MM.1S (cell line): ENCODE data around the gene ITCH.

Experiments used
- DNase-seq: peaks from one replicate; pipeline ENCODE4 v3.0.0-alpha.2; 2015
- H2AFZ ChIP-seq: fragments of 300-600 bp; sonication (generic); 2 replicates; pipeline ENCODE4 v1.6.0; 2016; ENCODE audit warnings: antibody characterized with exemption, low read length
- H3F3A ChIP-seq: fragments of 300-600 bp; sonication (generic); 2 replicates; pipeline ENCODE4 v1.6.1; 2016; ENCODE audit warnings: mild to moderate bottlenecking, antibody characterized with exemption, low read length, moderate library complexity, mixed read lengths; ENCODE audit not compliant: insufficient read depth
- H3K27ac ChIP-seq: fragments of 300-600 bp; sonication (generic); 2 replicates; pipeline ENCODE4 v1.5.1; 2016; ENCODE audit warnings: mild to moderate bottlenecking, low read length
- H3K27me3 ChIP-seq: fragments of 300-600 bp; sonication (generic); replicated peaks from 2 replicates; pipeline ENCODE4 v1.6.0; 2016; ENCODE audit warnings: low read length; ENCODE audit not compliant: insufficient read depth
- H3K36me3 ChIP-seq: fragments of 300-600 bp; sonication (generic); replicated peaks from 2 replicates; pipeline ENCODE4 v1.6.1; 2016; ENCODE audit warnings: mild to moderate bottlenecking, low read length, mixed read lengths; ENCODE audit not compliant: insufficient read depth
- H3K4me1 ChIP-seq: fragments of 300-600 bp; sonication (generic); 2 replicates; pipeline ENCODE4 v1.6.1; 2016; ENCODE audit warnings: low read length, mixed read lengths
- H3K4me2 ChIP-seq: fragments of 300-600 bp; sonication (generic); 2 replicates; pipeline ENCODE4 v1.6.0; 2016; ENCODE audit warnings: low read depth, low read length
- H3K4me3 ChIP-seq: fragments of 300-600 bp; sonication (generic); 2 replicates; pipeline ENCODE4 v1.5.1; 2016; ENCODE audit warnings: low read length, mixed read lengths
- H3K79me2 ChIP-seq: fragments of 300-600 bp; sonication (generic); 2 replicates; pipeline ENCODE4 v1.6.1; 2016; ENCODE audit warnings: mixed run types, low read length, mixed read lengths
- H3K9ac ChIP-seq: fragments of 300-600 bp; sonication (generic); 2 replicates; pipeline ENCODE4 v1.6.1; 2016; ENCODE audit warnings: low read length, mixed read lengths
- H3K9me2 ChIP-seq: fragments of 300-600 bp; sonication (generic); replicated peaks from 2 replicates; pipeline ENCODE4 v1.6.1; 2016; ENCODE audit warnings: mild to moderate bottlenecking, low read length, mixed read lengths; ENCODE audit not compliant: insufficient read depth
- H3K9me3 ChIP-seq: fragments of 300-600 bp; sonication (generic); replicated peaks from 2 replicates; pipeline ENCODE4 v1.6.1; 2016; ENCODE audit warnings: mild to moderate bottlenecking, low read length, mixed read lengths; ENCODE audit not compliant: insufficient read depth
- H4K20me1 ChIP-seq: fragments of 300-600 bp; sonication (generic); 2 replicates; pipeline ENCODE4 v1.6.1; 2016; ENCODE audit warnings: mild to moderate bottlenecking, low read length, moderate library complexity, mixed read lengths; ENCODE audit not compliant: insufficient read depth
- EZH2 ChIP-seq: fragments of 300-600 bp; sonication (generic); optimal IDR thresholded peaks from 2 replicates; pipeline ENCODE3; 2017; ENCODE audit warnings: low read depth, mild to moderate bottlenecking, antibody characterized with exemption, low read length, mixed read lengths
- EZH2phosphoT487 ChIP-seq: fragments of 300-600 bp; sonication (generic); IDR thresholded peaks from 2 replicates; pipeline ENCODE4 v1.6.1; 2018; ENCODE audit warnings: antibody characterized with exemption, low read length
- TF ChIP-seq, protein P1 (sequence below): fragments of 300-600 bp; sonication (generic); IDR thresholded peaks from 2 replicates; pipeline ENCODE4 v1.5.1; 2016; ENCODE audit warnings: antibody characterized with exemption, low read length, mixed read lengths

ITCH gene

DNA sequence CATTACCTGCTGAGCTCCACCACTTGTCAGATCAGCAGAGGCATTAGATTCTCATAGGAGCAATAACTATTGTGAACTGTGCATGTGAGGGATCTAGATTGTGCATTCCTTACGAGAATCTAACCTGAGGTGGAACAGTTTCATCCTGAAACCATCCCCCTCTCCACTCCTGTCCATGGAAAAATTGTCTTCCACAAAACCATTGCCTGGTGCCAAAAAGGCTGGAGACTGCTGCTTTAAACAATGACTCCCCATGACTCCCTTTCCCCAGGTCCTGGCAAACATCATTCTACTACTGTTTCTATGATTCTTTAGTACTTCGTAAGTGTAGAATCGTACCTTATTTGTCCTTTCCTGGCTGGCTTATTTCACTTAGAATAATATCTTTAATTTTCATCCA lies 143.4 kb downstream of the ITCH start:
- Histone ChIP-seq H3K9me3 (no peaks in the 10 kb centered on the region), H3K9ac (no peak overlapping the region), H3K4me3 (no peak overlapping the region), H3K36me3 (no peaks in the 10 kb centered on the region; the same call in 1 of the 2 replicates), H2AFZ (no peak overlapping the region), H3K9me2 (no peaks in the 10 kb centered on the region), H3K4me2 (no peak overlapping the region), H3K27ac (no peak overlapping the region), H3K4me1 (no peaks in the 10 kb centered on the region), H4K20me1 (no peaks in the 10 kb centered on the region), H3K79me2 (no peaks in the 10 kb centered on the region; the same call in 1 of the 2 replicates), H3K27me3 (no peaks in the 10 kb centered on the region), H3F3A (no peaks in the 10 kb centered on the region)
- TF ChIP-seq EZH2phosphoT487 (no peak), EZH2 (no peak)
- TF ChIP-seq, protein P1, sequence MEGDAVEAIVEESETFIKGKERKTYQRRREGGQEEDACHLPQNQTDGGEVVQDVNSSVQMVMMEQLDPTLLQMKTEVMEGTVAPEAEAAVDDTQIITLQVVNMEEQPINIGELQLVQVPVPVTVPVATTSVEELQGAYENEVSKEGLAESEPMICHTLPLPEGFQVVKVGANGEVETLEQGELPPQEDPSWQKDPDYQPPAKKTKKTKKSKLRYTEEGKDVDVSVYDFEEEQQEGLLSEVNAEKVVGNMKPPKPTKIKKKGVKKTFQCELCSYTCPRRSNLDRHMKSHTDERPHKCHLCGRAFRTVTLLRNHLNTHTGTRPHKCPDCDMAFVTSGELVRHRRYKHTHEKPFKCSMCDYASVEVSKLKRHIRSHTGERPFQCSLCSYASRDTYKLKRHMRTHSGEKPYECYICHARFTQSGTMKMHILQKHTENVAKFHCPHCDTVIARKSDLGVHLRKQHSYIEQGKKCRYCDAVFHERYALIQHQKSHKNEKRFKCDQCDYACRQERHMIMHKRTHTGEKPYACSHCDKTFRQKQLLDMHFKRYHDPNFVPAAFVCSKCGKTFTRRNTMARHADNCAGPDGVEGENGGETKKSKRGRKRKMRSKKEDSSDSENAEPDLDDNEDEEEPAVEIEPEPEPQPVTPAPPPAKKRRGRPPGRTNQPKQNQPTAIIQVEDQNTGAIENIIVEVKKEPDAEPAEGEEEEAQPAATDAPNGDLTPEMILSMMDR, result no peak
- no peak for DNase-seq

DNA sequence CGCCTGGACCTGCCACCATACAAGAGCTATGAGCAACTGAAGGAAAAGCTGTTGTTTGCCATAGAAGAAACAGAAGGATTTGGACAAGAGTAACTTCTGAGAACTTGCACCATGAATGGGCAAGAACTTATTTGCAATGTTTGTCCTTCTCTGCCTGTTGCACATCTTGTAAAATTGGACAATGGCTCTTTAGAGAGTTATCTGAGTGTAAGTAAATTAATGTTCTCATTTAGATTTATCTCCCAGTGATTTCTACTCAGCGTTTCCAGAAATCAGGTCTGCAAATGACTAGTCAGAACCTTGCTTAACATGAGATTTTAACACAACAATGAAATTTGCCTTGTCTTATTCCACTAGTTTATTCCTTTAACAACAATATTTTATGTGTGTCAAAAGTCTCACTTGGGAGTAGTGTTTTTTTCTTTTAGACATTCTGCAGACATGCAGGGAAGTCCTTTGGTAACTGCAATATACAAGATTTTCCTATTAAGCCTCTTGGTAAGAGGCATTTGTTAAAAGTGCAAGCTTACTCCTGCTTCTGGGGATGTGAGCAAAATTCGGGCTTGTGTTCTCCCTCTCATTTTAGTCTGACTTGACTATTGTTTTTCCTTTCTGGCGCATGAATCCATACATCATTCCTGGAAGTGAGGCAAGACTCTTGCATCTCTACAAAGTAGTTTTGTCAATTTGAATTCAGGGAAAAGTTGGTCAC lies 144.8 kb downstream of the ITCH start:
- no peaks in the 10 kb centered on the region for H3K27me3 ChIP-seq
- H3K4me2 ChIP-seq, result no peak overlapping the region
- no peaks in the 10 kb centered on the region for H4K20me1 ChIP-seq
- no peak overlapping the region for H2AFZ ChIP-seq
- H3K4me3 ChIP-seq, result no peak overlapping the region
- no peak overlapping the region for H3K27ac ChIP-seq
- H3K9me2 ChIP-seq, result no peaks in the 10 kb centered on the region
- no peaks in the 10 kb centered on the region for H3K9me3 ChIP-seq
- no peak overlapping the region for H3K9ac ChIP-seq
- H3F3A ChIP-seq, result no peaks in the 10 kb centered on the region
- TF ChIP-seq, protein P1, result no peak
- TF ChIP-seq EZH2phosphoT487 (no peak), EZH2 (no peak)
- DNase-seq, result no peak
- no peaks in the 10 kb centered on the region; the same call in 1 of the 2 replicates for H3K36me3 ChIP-seq
- H3K4me1 ChIP-seq, result no peaks in the 10 kb centered on the region
- H3K79me2 ChIP-seq, result no peaks in the 10 kb centered on the region; the same call in 1 of the 2 replicates

DNA sequence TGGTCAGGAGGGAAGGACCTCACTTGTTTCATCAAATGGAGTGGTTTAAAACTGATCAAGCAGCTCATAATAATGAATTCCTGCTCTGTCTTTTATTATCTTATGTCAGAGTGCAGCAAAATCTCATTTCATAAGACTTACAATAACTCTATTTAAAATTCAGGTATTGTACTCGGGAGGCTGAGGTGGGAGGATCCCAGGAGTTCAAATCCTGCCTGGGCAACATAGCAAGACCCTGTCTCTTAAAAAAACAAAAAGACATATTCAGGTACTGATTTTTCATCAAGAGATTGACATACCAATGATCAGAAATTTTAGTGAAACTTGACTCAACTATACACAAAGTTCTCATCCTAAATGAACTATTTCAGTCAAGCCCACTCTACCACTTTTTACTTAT lies 147.5 kb downstream of the ITCH start:
- H3K9me2 ChIP-seq, result no peaks in the 10 kb centered on the region
- no peaks in the 10 kb centered on the region; the same call in 1 of the 2 replicates for H3K79me2 ChIP-seq
- no peak overlapping the region for H3K9ac ChIP-seq
- H2AFZ ChIP-seq, result no peak overlapping the region
- H3K36me3 ChIP-seq, result no peaks in the 10 kb centered on the region; the same call in 1 of the 2 replicates
- peaks cover 8% of the 10 kb centered on the region; the same call in 1 of the 2 replicates for H3K4me1 ChIP-seq
- H3F3A ChIP-seq, result peaks cover 15% of the 10 kb centered on the region
- H4K20me1 ChIP-seq, result no peaks in the 10 kb centered on the region
- H3K27me3 ChIP-seq, result no peaks in the 10 kb centered on the region
- DNase-seq, result no peak
- no peaks in the 10 kb centered on the region for H3K9me3 ChIP-seq
- H3K4me2 ChIP-seq, result no peak overlapping the region
- H3K27ac ChIP-seq, result no peak overlapping the region
- no peak overlapping the region for H3K4me3 ChIP-seq
- TF ChIP-seq, protein P1, result no peak
- no peak for TF ChIP-seq EZH2
- TF ChIP-seq EZH2phosphoT487, result no peak
